Colonic mucosa (tissue), 4 donors: Measurements from ENCODE around the gene RND3. TPM values are rescaled to one million over a fixed set of nuclear protein-coding genes. Genes with fewer than 3 reads are reported as not detected.

ENCODE experiments used
- DNase-seq: peaks from one replicate; pipeline ENCODE4 v3.0.0-alpha.2; 2020
- H3K27ac ChIP-seq: fragments of 200-600 bp; one replicate; pipeline ENCODE4 v1.8.0; 2021
- H3K27me3 ChIP-seq: fragments of 200-600 bp; one replicate; pipeline ENCODE4 v1.8.0; 2021
- H3K36me3 ChIP-seq: fragments of 200-600 bp; one replicate; pipeline ENCODE4 v1.8.0; 2021
- H3K4me1 ChIP-seq: fragments of 200-600 bp; one replicate; pipeline ENCODE4 v1.8.0; 2021; ENCODE audit warnings: mild to moderate bottlenecking
- H3K4me3 ChIP-seq: fragments of 200-600 bp; one replicate; pipeline ENCODE4 v1.8.0; 2021
- H3K9ac ChIP-seq, 2 donors: one replicate each; pipeline ENCODE4 v1.7.0; 2013; ENCODE audit warnings: control low read depth in 2 of 2, low read depth in 2 of 2, low read length in 2 of 2
- H3K9me3 ChIP-seq: fragments of 200-600 bp; one replicate; pipeline ENCODE4 v1.8.0; 2021
- intact Hi-C: fragments of 100-400 bp; cut with DNase I; formaldehyde crosslinking; loops from one replicate; pipeline ENCODE4 v1.14.1; 2022
- total RNA-seq, 2 donors: library from RNA; stranded (reverse); fragmentation: NEBNext Ultra II Directional in 1 of 2; extraction: Animal tissue kit (Norgen Biotek cat#: 25700) in 1 of 2; gene quantifications; one replicate each; pipeline ENCODE4 v1.2.1, GENCODE V29; 2021
- TF ChIP-seq, protein P1 (sequence below): fragments of 200-600 bp; IDR thresholded peaks from one replicate; pipeline ENCODE4 v1.8.0; 2022; ENCODE audit warnings: antibody characterized with exemption, mild to moderate bottlenecking
- donor health status: healthy.
- donor health status: DM: no; HTN: no; CAD: no.
- donor health status: DM: no; HTN: no; CAD: no.

The RND3 gene
- total RNA-seq, 2 donors from 2014 or later: 26.8 to 57.1 TPM

DNA sequence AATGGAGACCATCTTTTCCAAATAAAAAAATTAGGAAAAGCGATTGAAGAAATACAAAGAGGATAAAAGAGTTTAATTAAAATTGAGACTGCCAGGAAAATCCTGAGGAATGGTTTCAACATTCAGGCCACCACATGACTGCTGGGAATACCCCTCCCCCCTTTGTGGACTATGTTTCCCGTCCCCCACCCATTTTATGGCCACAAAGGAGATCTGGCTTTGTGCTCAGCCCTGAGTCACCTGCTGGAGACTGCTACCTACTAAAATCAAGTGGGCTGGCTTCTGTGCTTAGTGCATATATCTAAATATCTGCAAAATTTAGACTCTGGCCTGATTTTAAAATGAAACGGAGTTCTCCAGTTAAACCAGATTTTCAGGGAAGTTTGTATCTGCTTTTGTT is 10.1 kb downstream of the RND3 start:
- peaks cover 4% of the 10 kb centered on the region for H3K4me1 ChIP-seq
- no peaks in the 10 kb centered on the region for H3K36me3 ChIP-seq
- H3K9ac ChIP-seq: peak overlapping the region in 1 of 2 donors; percentile 84
- H3K27me3 ChIP-seq: no peaks in the 10 kb centered on the region
- peak; percentile 85 for DNase-seq
- intact Hi-C loops: no loop called here
- H3K27ac ChIP-seq: peak overlapping the region; percentile 86
- no peaks in the 10 kb centered on the region for H3K9me3 ChIP-seq
- no peak overlapping the region for H3K4me3 ChIP-seq
- TF ChIP-seq, protein P1, sequence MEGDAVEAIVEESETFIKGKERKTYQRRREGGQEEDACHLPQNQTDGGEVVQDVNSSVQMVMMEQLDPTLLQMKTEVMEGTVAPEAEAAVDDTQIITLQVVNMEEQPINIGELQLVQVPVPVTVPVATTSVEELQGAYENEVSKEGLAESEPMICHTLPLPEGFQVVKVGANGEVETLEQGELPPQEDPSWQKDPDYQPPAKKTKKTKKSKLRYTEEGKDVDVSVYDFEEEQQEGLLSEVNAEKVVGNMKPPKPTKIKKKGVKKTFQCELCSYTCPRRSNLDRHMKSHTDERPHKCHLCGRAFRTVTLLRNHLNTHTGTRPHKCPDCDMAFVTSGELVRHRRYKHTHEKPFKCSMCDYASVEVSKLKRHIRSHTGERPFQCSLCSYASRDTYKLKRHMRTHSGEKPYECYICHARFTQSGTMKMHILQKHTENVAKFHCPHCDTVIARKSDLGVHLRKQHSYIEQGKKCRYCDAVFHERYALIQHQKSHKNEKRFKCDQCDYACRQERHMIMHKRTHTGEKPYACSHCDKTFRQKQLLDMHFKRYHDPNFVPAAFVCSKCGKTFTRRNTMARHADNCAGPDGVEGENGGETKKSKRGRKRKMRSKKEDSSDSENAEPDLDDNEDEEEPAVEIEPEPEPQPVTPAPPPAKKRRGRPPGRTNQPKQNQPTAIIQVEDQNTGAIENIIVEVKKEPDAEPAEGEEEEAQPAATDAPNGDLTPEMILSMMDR: no peak

DNA sequence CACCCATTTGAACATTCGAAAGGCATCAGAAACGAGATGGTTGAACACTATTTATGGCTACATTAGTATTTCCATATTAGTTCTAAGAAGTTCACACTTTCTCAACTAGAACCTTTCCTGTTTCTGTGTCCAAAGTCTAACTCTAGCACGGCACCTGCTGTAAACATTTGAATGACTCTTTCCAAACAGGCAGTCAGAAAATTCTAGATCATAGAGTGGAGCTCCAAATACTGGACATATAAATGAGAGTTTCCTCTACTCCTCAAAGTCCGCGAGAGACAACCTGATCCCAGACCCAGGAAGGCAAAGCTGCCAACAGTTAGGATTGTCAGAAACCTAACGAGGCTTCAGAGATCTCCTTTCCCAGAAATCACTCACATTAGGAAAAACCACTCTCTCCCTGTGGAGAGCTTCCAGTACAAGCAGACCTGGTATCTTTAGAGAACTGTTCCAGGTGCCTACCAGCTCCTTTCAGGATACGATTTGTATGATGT is 10.6 kb downstream of the RND3 start:
- Histone ChIP-seq H3K27ac (peak overlapping the region; percentile 86), H3K4me1 (peaks cover 8% of the 10 kb centered on the region), H3K27me3 (no peaks in the 10 kb centered on the region), H3K9me3 (no peaks in the 10 kb centered on the region), H3K9ac (peak overlapping the region in 1 of 2 donors; percentile 84), H3K36me3 (no peaks in the 10 kb centered on the region), H3K4me3 (no peak overlapping the region)
- peak; percentile 46 for DNase-seq
- TF ChIP-seq, protein P1: no peak
- intact Hi-C loops: no loop called here

DNA sequence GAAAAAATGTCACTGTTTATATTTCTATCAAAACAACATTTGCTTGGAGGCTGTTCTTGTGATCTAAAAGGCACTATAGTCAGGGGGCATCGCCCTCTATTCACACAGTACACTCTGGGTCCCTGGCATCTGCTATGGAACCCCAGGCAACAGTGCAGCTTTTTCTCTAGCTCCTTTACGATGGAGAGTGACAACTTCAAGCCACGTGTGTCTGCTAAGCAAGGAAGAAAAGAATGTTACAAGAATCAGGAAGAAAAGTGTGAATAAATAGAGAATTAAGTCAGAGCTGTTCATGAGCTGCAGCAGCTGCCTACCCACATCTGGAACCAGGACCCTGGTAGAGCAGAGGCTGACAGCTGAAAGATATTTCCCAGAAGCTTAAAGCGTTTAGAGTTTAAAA is 11.2 kb downstream of the RND3 start:
- no peak for DNase-seq
- TF ChIP-seq, protein P1: no peak
- intact Hi-C loops: no loop called here
- Histone ChIP-seq H3K4me3 (no peak overlapping the region), H3K36me3 (no peaks in the 10 kb centered on the region), H3K27me3 (no peaks in the 10 kb centered on the region), H3K27ac (peak overlapping the region; percentile 86), H3K9me3 (no peaks in the 10 kb centered on the region), H3K4me1 (peaks cover 8% of the 10 kb centered on the region), H3K9ac (peak overlapping the region in 1 of 2 donors; percentile 84)

DNA sequence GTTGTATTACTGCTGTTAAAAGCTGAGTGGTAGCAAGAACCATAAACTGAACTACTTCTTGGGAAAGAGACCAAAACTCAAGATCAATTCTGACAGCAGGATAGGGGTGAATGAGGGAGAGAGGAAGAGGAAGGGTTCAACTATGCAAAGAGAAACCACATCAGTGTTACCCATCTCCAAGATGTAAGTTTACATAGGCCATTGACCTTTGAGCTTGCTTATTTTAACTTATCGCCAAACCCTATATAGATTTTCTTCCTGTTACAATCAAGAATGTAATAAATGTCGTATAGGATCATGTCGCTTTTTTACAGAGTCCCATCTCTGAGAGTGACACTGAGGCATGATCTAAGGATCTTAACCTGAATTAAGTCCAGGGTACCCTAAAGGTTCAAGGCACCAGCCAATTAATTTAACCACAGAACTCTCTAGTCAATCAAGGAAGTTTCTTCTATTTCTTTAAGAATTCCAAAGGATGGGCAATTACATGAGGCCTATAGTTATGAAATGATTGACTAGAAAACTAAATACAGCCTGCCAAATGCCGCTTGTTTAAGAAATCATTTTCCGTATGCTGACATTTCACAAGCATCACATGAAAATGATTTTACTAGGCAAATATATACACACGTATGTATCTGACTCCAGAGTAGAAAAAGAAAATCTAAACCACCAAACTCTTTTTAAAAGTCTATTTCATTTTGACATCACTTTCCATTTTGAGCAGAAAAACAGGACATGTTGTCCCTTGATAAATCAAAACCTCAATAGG is 11.8 kb downstream of the RND3 start:
- Histone ChIP-seq H3K4me3 (no peak overlapping the region), H3K9me3 (no peaks in the 10 kb centered on the region), H3K27me3 (no peaks in the 10 kb centered on the region), H3K36me3 (no peaks in the 10 kb centered on the region), H3K27ac (peak overlapping the region; percentile 86), H3K9ac (peak overlapping the region in 1 of 2 donors; percentile 84), H3K4me1 (peaks cover 3% of the 10 kb centered on the region)
- TF ChIP-seq, protein P1: no peak
- DNase-seq: no peak
- intact Hi-C loops: no loop called here

DNA sequence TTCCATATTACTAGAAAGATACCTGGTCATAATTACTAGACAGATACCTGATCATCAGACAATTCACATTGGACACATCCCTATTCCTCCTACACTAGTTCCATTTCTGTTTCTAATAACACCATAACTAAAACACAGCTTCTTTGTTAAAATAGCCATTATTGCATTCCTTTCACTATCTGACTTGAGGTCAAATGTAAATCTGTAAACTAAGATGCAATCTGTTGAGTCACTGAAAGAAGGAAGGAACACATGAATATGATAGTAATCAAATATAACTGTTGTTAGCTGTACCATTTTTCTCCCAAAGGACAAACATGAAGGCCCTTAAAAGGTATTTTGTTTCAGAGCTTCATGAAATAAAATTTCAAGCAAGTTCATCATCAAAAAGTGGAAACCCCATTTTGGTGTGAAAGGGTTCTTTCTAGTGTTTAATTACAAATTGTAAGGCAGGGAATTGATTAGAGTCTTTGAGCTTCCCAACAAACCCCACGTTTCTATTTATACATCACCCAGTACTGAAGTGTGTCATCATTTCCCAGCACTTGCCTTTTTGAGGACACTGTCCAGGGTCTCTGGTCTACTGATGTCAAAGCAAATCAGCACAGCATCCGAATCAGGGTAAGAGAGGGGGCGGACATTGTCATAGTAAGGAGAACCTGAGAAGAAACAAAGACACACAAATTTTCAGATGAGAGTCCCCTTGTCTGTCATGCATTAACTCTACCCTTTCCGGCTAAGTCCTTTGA is 13.0 kb downstream of the RND3 start:
- H3K36me3 ChIP-seq: peaks cover 10% of the 10 kb centered on the region
- H3K4me1 ChIP-seq: peaks cover 3% of the 10 kb centered on the region
- H3K9me3 ChIP-seq: no peaks in the 10 kb centered on the region
- no peaks in the 10 kb centered on the region for H3K27me3 ChIP-seq
- no peak for DNase-seq
- intact Hi-C loops: no loop called here
- peak overlapping the region; percentile 86 for H3K27ac ChIP-seq
- TF ChIP-seq, protein P1: no peak
- H3K4me3 ChIP-seq: no peak overlapping the region
- H3K9ac ChIP-seq: no peak overlapping the region
